HG03442 (cell line): ENCODE results near the gene TUBB4B.
A peak's percentile ranks its signal among the peaks of the same experiment; 100 is the strongest.

Experiments used
- ATAC-seq: cut with Tn5 transposase; IDR thresholded peaks from one replicate; pipeline ENCODE4 v1.9.1; 2021; ENCODE audit warnings: mild to moderate bottlenecking, moderate library complexity; ENCODE audit not compliant: unreplicated experiment

The TUBB4B gene

DNA sequence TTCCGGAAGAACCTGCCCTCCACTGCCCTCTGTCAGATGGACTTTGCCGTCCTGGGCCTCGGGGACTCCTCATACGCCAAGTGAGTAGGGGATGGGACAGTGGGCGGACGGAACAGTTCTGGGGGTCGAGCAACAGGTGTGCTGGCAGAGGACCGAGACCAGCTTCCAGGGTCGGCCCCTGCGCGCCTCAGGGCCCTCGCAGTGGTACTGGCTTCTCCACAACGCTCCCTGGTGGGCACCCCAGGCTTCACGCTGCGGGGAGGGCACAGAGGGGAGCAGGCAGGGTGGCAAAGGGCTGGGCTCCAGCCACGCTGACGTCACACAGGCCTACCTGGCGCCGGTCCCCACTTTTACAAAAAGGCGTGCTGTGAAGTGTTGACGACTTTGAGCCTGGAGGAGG lies 28.6 kb upstream of the TUBB4B start:
- ATAC-seq, result no peak

DNA sequence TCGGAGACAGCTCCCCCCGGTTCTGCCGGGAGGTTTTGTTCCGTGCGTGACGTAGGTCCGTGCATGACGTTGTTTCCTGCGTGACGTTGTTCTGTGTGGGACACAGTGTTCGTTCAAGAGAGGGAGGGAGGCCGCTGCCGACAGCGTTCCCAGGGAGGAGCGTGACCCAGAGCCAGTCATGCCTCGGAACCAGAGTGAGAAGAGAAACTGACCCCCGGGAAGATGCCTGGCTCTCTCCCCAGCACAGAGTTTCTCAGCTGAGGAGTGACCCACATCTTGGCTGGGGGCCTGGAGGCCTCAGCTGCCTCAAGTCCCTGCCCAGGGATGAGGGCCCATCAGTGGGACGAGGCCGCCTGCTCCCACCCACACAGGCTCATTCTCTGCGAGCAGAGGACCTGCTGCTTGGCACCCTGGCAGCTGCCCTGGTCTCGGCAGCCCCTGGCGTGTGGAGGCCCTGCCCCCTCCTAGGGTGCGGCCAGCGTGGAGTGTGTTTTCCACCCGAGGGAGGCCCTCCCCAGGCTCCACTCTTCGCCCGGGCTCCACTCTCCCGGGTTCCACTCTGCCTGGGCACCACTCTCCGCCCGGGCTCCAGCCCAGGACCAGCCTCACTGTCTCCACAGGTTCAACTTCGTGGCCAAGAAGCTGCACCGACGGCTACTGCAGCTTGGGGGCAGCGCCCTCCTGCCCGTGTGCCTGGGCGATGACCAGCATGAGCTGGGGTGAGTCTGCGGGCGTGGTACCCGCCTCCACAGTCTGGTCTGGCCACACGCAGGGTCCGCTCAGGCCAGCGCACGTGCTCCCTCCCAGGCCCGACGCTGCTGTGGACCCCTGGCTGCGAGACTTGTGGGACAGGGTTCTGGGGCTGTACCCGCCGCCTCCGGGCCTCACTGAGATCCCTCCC lies 27.7 kb upstream of the TUBB4B start:
- ATAC-seq, result no peak

DNA sequence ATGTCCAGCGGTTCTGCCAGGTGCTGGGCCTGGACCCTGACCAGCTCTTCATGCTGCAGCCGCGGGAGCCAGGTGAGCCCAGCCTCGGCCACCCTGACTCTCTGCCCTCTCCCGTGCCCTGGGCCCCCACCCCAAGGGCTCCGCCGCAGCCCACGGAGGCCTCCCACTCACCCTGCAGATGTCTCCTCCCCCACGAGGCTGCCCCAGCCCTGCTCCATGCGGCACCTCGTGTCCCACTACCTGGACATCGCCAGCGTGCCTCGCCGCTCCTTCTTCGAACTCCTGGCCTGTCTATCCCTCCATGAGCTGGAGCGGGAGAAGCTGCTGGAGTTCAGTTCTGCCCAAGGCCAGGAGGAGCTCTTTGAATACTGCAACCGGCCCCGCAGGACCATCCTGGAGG lies 26.5 kb upstream of the TUBB4B start:
- ATAC-seq, result no peak

DNA sequence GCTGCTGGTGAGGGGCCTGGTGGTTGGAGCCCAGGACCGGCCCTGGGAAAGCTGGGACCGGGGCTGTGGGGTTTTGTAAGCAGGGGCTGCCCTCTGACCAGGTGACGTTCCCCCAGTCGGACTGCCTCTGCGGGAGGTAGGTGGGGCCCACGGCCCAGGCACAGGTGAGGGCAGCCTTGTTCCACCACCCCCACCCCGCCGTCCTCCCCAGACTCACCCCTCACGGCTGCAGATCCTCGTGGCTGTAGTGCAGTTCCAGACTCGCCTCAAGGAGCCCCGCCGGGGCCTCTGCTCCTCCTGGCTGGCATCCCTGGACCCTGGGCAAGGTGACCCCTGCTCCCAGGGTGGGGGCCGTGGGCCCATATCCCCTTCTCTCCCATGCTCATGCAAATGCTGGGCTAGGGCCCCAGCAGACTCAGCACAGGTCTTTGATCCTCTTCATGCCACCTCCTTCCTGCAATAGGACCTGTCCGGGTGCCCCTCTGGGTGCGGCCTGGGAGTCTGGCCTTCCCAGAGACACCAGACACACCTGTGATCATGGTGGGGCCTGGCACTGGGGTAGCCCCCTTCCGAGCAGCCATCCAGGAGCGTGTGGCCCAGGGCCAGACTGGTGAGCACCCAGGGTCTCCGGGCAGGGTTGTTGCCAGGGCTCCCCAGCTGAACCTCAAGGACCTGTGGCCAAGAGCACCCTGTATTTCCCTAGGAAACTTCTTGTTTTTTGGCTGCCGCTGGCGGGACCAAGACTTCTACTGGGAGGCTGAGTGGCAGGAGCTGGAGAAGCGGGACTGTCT lies 25.7 kb upstream of the TUBB4B start:
- no peak for ATAC-seq

DNA sequence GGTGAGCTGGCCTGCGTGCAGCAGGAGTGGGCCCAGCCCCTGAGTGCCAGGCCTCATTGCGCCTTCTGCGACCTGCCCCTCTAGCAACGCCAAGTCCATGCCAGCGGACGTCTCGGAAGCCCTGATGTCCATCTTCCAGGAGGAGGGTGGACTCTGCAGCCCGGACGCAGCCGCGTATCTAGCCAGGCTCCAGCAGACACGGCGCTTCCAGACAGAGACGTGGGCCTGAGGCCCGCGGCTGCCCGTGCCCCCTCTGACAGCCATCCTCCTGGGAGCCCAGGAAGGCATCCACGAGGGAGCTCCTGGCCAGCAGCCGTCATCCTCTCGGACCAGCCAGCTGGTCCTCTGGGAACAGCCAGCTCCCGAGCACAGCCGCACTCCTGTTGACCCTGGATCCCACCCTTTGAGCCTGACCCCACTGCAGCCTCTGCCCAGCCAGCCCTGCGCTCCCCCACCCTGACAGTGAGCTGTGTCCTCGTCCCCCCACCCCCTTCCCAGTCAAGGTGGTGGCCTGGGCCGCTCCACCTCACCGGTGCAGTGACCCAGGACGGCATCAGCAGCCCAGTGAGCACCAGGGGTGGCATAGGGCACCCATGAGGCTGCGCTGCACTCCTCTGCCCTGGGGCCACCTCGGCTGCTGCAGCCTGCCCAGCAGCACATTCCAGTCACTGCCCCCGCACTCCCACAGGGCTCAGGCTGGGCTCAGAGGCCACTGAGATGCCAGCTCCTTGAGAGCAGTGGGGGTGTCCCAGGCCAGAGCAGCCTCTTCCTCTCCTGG lies 24.7 kb upstream of the TUBB4B start:
- ATAC-seq, result no peak

DNA sequence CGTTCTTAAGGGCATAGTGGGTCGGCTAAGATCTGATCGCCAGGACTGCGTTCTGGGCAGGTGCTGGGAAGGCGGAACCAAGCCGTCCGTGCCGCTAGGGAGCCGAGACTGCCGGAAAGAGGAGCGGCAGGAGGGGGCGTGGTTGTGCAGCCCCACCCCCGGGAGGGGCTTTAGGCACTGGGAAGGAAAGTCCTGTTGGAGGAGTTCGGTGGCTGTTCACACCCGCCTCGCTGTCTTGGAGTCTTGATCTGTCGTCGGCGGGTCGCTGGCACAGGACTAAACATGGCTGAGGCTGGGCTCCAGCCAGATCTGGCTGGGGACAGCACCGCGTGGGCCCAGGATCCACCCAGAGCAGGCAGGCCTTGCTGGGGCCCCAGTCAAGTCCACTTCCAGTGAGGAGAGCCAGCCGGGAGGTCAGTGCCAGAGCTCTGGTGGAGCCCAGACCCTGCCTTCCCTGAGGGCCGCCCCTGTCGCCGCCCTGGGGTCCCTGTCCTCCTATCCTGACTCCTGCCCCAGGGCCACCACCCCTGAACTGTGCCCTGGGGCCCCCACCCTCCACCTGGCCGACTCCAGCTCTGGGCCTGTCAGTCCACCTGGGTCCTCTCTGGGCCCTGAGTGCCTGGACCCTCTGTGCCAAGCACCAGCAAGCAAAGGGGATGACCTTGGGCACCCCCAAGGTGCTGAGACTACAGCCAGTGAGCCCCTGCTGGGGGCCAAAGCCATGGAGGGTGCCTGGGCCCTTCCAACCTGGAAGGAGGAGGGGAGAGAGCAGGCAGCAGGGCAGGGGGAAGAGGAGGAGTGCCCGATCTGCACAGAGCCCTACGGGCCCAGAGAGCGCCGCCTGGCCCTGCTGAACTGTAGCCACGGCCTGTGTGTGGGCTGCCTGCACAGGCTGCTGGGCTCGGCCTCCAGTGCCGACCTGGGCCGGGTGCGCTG lies 23.5 kb upstream of the TUBB4B start:
- no peak for ATAC-seq

DNA sequence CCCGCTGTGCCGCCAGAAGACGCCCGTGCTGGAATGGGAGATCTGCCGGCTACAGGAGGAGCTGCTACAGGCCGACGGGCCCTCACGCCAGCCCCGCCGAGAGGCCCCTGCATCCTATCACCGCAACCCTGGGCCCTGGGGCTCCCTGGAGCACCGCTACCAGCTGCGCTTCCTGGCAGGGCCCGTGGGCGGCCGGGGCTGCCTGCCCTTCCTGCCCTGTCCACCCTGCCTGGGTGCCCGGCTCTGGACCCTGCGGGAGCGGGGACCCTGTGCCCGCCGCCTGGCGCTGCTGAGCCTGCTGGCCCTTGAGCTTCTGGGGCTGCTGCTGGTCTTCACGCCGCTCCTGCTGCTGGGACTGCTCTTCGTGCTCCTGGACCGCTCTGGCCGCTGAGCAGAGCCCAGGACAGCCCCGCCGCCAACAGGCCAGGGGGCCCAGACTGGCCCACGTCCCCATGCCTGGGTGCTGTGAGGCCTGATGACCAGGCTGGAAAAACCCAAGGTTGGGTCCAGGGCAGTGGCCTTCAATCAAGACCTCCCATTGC lies 22.8 kb upstream of the TUBB4B start:
- ATAC-seq, result no peak

DNA sequence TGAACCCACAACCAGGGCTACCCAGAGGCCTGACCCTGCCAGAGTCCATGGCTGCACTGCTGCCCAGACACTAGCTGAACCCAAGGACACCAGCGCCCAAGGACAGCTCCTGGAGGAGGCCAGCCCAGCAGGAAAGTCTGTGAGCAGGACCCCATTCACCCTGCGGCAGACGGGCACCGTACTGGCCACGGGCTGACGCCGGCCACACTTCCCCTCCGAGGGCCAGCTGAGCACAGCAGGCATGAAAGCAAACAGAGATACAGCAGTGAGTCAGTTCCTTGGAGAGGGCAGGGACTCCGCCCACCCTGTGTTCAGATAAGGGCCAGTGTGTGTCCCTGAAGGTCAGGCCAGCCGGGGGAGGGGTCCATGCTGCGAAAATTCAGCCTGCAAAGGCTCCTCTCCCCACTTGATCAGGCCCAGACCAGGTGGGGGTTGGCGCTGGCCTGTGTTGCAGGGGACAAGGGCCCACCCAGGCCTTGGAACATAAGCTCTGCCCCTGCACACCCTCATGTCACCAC lies 22.3 kb upstream of the TUBB4B start:
- ATAC-seq, result no peak

DNA sequence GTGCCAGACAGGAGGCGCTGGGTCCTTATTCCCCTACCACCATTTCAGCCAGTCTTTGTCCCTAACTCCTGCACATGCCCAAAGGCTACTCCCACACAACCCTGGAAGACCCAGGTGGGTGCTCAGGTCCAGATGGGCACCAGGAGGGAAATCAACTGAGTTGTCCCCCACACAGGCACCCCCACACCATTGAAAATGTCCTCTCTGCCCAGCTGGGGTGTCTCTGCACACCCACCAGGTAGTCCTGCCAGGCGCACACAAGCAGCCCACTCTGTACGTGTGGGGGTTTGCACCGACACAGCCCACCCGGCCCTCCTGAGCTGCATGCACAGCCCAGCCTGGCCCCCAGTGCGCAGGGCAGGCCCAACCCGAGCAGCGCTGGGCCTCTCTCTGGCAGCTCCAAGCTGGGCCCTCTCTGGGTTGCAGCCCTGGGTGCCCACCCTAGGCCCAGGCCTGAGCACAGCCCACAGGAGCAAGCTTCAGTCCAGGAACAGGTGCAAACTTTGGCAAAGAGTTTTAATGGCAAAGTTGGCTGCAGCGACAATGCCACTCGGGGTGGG lies 21.2 kb upstream of the TUBB4B start:
- ATAC-seq, result no peak

DNA sequence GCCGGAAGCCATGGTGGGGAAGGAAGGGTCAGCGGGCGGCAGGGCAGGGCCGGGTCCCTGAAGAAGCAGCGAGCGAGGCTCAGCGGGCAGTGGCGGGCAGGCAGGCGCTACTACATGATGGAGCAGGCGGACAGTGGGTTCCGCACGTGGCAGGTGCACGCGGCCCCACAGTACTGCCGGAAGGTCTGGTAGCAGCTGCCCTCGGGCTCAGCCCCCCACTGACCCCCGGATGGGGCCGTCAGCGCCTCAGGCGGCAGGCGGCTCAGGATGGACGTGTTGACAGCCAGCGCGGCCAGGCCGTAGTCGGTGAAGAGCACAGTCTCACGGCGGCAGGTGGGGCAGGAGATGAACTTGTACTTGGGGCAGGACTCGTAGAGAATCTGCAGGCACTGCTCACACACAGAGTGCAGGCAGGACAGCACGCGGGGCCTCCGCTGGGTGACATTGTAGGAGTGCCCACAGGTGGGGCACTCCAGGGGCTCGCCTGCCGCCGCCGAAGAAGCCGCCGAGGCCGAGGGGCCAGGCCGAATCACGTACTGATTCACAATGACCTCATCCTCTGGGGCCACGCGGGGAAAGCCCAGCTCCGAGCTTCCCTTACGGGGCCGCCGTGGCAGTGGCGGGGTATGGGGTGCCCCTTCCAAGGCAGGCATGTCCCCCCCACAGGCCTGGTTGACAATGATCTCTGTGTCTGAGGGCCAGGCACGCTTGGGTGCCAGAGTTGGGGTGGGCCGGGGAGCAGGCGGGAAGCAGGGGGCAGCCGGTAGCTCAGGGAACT lies 20.6 kb upstream of the TUBB4B start:
- ATAC-seq, result no peak

DNA sequence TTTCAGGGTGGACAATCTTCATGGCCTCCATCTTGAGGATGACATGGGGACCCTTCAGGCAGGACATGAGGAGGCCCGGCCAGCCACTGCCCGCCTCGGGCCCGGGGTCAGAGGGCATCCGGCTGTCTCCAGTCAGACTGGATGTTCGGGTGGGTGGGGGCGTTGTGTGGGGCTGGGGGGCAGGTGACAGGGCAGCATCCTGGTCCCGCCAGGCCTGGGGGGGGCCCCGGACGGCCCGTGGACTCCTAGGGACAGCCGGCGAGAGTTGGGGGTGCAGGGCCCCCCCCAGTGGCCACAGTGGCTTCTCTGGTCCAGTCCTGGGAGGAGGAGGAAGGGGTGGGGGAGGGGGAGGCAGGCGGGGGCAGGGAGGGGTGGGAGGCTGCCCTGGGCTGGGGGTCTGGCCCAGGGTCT lies 20.0 kb upstream of the TUBB4B start:
- no peak for ATAC-seq

DNA sequence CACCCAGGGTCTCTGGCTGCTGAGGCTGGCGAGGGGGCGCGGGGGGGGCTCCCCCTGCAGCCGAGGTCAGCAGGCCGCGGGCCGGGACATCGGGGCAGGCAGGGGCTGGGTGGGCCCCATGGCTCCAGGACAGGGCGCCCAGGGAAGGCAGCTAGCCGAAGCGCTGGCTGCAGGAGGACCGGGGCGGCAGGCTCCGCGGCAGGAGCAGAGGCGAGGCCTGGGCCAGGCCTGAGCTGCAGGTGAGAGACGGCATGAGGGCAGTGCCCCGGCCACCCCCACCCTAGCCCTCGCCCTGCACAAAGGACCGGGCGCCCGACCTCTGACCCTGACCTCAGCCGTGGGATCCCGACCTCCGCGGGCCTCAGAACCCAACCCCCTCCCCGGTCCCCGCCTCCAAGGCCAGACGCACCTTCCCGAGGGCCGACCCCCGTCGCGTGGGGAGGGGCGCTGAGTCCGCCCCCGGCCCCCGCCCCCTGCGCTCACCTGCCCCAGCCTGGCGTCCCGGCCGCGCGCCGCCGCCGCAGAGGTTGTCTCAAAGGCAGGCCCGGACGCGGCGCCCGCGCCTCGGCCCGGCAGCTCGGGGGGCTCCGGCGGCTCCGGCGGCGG lies 19.5 kb upstream of the TUBB4B start:
- no peak for ATAC-seq

DNA sequence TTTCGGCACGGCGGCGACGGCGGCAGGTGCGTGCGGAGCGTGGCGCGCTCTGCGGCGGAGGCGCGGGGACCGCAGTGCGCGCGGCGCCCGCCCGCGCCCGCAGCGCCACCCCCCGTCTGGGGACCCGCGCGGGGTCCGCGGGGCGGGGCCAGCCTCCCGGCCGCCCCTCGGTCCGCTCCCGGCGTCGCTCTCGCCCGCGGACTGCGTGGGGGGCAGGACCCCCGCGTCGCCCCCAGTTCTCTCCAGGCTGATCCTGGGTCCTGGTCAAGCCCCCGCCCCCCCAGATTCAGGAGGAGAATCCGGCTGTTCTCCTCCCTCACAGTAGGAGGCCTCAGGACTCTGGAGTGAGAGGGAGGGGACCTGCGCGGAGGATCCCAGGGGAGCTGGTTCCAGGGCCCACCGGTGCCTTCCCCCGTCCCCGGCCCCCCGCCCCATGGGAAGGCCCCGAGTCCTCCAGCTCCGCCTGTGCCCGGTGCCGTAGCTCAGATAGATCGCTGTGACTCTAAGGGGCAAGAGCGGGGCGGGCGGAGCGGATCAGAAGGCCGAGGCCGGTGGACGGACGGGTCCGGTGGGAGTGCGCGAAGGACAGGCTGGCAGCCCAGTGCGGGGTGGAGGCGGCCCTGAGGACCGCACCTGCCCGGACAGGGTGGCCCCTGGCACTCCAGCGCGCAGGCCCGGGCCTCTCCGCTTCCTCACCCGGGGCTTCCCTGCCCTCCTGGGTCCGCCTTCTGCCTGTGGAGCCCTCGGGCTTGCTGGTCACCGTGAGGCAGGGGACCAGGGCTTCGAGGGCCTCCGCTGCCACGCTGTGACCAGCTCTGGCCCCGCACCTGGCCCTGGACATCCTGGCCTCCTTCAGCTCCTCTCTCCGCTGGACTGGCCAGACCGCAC lies 18.7 kb upstream of the TUBB4B start, which contains the start of gene RNF208:
RNF208 (minus strand) TSS at position 51 of the 888 bp plus-strand sequence. CDS start 1,028 bp downstream, outside the sequence.
- ATAC-seq, result peak; percentile 2

DNA sequence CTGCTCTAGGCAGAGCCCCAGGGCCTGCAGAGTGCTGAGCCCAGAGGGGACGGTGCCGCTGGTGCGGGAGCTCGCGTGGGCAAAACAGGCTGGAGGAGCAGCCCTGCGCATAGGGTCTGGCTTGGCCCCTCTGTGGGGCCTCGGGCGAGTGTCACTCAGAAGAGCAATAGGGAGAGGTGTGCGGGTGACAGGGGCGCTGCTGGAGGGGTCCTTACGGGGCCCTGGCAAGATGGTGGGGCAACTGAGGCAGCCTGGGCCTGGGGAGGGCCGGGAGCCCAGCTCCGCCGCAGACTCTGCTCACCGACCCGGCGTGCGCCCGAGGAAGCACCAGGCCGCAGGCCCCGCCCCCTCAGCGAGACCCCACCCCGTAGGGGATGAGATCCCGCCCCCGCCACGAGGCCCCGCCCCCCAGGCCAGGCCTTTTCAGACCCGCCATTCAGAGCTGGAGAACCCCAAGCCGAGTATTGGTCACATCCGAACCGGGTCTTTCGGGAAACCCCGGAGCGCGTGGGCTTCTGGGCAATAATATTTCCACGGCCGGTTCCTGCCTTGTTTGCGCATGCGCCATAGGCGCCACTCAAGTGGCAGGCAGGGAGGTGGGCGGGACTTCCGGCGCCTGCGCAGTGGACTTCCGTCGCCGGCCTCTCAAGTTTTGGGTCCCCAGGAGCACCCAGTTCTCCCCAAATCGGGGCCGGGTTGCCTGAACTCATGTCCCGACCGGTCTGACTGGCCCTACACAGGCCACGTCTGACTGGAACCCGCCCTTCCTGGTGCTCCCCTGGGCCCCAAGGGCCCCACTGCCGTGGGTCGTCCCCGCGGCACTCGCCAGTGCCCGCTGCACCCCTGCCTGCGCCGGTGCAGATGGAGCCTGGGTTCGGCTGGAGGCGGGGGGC lies 17.8 kb upstream of the TUBB4B start:
- ATAC-seq, result peak; percentile 55

DNA sequence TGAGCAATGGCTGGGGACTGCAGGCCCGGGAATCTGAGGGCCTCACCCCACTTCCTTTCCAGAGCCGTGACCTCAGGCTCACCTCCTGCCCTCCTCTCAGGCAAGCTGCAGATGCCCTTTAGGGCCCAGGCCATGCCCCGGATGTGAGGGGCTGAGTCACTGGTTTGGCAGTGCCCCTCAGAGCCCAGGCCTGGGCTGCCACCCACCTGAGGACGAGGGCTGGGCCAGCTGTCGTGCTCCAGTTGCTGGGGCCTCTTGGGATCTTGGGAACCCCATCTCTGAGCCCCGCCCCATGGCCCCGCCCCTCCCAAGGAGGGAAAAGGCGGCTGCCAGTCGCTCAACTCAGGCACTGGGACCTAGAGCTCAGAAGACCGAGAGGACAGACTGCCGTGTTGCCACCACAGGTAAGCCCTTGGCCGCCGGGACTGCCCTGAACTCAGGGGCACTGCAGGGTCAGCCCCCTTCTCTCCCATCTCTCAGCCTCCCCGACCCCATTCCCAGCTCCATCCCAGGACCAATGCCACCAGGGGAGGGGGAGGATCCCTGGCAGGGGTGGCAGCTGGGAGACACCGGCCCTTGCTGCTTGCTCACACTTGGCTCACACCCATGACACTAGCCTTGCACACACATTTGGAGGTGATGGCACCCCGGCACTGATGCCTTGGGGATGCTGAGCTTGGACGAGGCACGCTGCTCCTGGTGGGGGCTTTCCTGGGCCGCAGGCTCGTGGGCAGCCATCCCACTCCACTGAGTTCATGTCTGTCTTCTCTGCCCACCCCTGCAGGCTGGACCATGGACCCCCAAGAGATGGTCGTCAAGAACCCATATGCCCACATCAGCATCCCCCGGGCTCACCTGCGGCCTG lies 16.0 kb upstream of the TUBB4B start, which contains the start of gene CYSRT1:
CYSRT1 (plus strand) TSS at position 345 of the 865 bp plus-strand sequence; CDS start at position 793, 448 bp downstream.
- ATAC-seq, result no peak
